OCI-LY3 (cell line): ENCODE results near the gene GOLGA6L1.
"Not testable (repeated sequence)": the region's sequence is repeated elsewhere in the genome, so short reads cannot be mapped to it uniquely, and the experiment has no call there.

ENCODE experiments used
- H2AFZ ChIP-seq: fragments of 200-600, 300-600 bp; shearing (Covaris generic); 2 replicates; pipeline ENCODE4 v1.6.0; 2014; ENCODE audit warnings: antibody characterized with exemption, low read depth, low read length
- H3K27ac ChIP-seq: fragments of 200-600, 300-600 bp; sonication (generic); 2 replicates; pipeline ENCODE4 v1.5.1; 2014; ENCODE audit warnings: mild to moderate bottlenecking, low read length, moderate library complexity, mixed read lengths
- H3K27me3 ChIP-seq: fragments of 200-600, 300-600 bp; sonication (generic); 2 replicates; pipeline ENCODE4 v1.6.1; 2014; ENCODE audit warnings: low read depth, low read length, mixed read lengths
- H3K36me3 ChIP-seq: fragments of 200-600, 300-600 bp; sonication (generic); replicated peaks from 2 replicates; pipeline ENCODE3; 2014; ENCODE audit warnings: low read depth, low read length, mixed read lengths
- H3K4me1 ChIP-seq: fragments of 300-600, 200-600 bp; sonication (generic); 2 replicates; pipeline ENCODE4 v1.6.1; 2014; ENCODE audit warnings: low read length, mixed read lengths
- H3K4me2 ChIP-seq: fragments of 200-600, 300-600 bp; sonication (generic); 2 replicates; pipeline ENCODE4 v1.6.1; 2014; ENCODE audit warnings: low read length, mixed read lengths
- H3K4me3 ChIP-seq: fragments of 300-600, 200-600 bp; sonication (generic); 2 replicates; pipeline ENCODE4 v1.5.1; 2014; ENCODE audit warnings: antibody characterized with exemption, mild to moderate bottlenecking, low read length, moderate library complexity
- H3K79me2 ChIP-seq: fragments of 300-600, 200-600 bp; shearing (Covaris generic); 2 replicates; pipeline ENCODE4 v1.6.1; 2014; ENCODE audit warnings: mild to moderate bottlenecking, low read length, mixed read lengths
- H3K9ac ChIP-seq: fragments of 300-600, 200-600 bp; shearing (Covaris generic); 2 replicates; pipeline ENCODE4 v1.6.0; 2014; ENCODE audit warnings: mild to moderate bottlenecking, low read length, moderate library complexity
- H3K9me3 ChIP-seq: fragments of 200-600, 300-600 bp; shearing (Covaris generic); 2 replicates; pipeline ENCODE4 v1.6.1; 2014; ENCODE audit warnings: low read length, mixed read lengths; ENCODE audit not compliant: insufficient read depth
- H4K20me1 ChIP-seq: fragments of 200-600, 300-600 bp; sonication (generic); 2 replicates; pipeline ENCODE4 v1.6.1; 2016; ENCODE audit warnings: low read length, mixed read lengths; ENCODE audit not compliant: insufficient read depth
- CTCF ChIP-seq: fragments of 200-600, 300-600 bp; sonication (generic); IDR thresholded peaks from 2 replicates; pipeline ENCODE4 v1.5.1; 2014; ENCODE audit warnings: antibody characterized with exemption, low read length, low read depth
- EZH2phosphoT487 ChIP-seq: fragments of 200-600 bp; shearing (Covaris generic); IDR thresholded peaks from 2 replicates; pipeline ENCODE4 v1.6.1; 2018; ENCODE audit warnings: antibody characterized with exemption, mixed run types, low read depth

Gene GOLGA6L1

GRCh38 chr15:23118208-23118607, 18.4 kb downstream of the GOLGA6L1 start:
- Histone ChIP-seq H3K79me2 (no peaks in the 10 kb centered on the region), H3K4me2 (no peak overlapping the region), H3K36me3 (no peaks in the 10 kb centered on the region), H3K9me3 (no peaks in the 10 kb centered on the region), H3K9ac (no peak overlapping the region), H3K4me1 (no peaks in the 10 kb centered on the region), H3K4me3 (no peak overlapping the region), H3K27ac (no peak overlapping the region), H4K20me1 (no peaks in the 10 kb centered on the region), H3K27me3 (no peaks in the 10 kb centered on the region), H2AFZ (no peak overlapping the region)
- TF ChIP-seq EZH2phosphoT487 (no peak), CTCF (no peak)

GRCh38 chr15:23095796-23096195, 40.8 kb downstream of the GOLGA6L1 start:
- Histone ChIP-seq H3K4me3 (no peak overlapping the region), H3K27ac (no peak overlapping the region), H3K79me2 (no peaks in the 10 kb centered on the region), H3K9me3 (no peaks in the 10 kb centered on the region), H3K4me2 (no peak overlapping the region), H3K27me3 (0 out of 2 replicates have a peak, but pooled peaks cover 2% of the 10 kb centered on the region), H3K9ac (no peak overlapping the region), H3K4me1 (no peaks in the 10 kb centered on the region), H2AFZ (no peak overlapping the region), H3K36me3 (no peaks in the 10 kb centered on the region), H4K20me1 (no peaks in the 10 kb centered on the region)
- TF ChIP-seq CTCF, result no peak
- no peak for TF ChIP-seq EZH2phosphoT487

- TF ChIP-seq CTCF (no peak), EZH2phosphoT487 (no peak)
- H3K4me1 ChIP-seq, result no peaks in the 10 kb centered on the region
- no peaks in the 10 kb centered on the region for H4K20me1 ChIP-seq
- no peaks in the 10 kb centered on the region for H3K9me3 ChIP-seq
- H2AFZ ChIP-seq, result no peak overlapping the region
- no peak overlapping the region for H3K9ac ChIP-seq
- no peaks in the 10 kb centered on the region for H3K79me2 ChIP-seq
- no peak overlapping the region for H3K4me3 ChIP-seq
- H3K4me2 ChIP-seq, result no peak overlapping the region
- no peaks in the 10 kb centered on the region for H3K36me3 ChIP-seq
- H3K27ac ChIP-seq, result no peak overlapping the region
- H3K27me3 ChIP-seq, result peaks cover 5% of the 10 kb centered on the region; the same call in 1 of the 2 replicates
These were observed 53.5 kb downstream of the GOLGA6L1 start for GRCh38 chr15:23083115-23083514.

GRCh38 chr15:23081996-23082737, 54.5 kb downstream of the GOLGA6L1 start:
- not testable (repeated sequence) for H3K79me2 ChIP-seq, H3K4me3 ChIP-seq, H3K9ac ChIP-seq, H3K27ac ChIP-seq, H3K27me3 ChIP-seq, H3K36me3 ChIP-seq, H2AFZ ChIP-seq, H4K20me1 ChIP-seq, H3K4me1 ChIP-seq, H3K9me3 ChIP-seq, H3K4me2 ChIP-seq
